Dendritic cell treated with granulocyte-macrophage colony-stimulating factor and Interleukin-4, amounts not matched to agents 40 ng/mL and 50 ng/mL, for 4 days (primary cell): ENCODE measurements around the gene HK3.

ENCODE experiments used
- H3K27ac Mint-ChIP-seq: one replicate; pipeline ENCODE4 v1.8.0; 2022; ENCODE audit warnings: mild to moderate bottlenecking, mixed read lengths
- H3K27me3 Mint-ChIP-seq: one replicate; pipeline ENCODE4 v1.8.0; 2022; ENCODE audit warnings: mild to moderate bottlenecking, mixed read lengths
- H3K36me3 Mint-ChIP-seq: one replicate; pipeline ENCODE4 v1.8.0; 2022; ENCODE audit warnings: low read depth, mixed read lengths
- H3K4me1 Mint-ChIP-seq: one replicate; pipeline ENCODE4 v1.8.0; 2022; ENCODE audit warnings: low read depth, mixed read lengths
- H3K4me3 Mint-ChIP-seq: one replicate; pipeline ENCODE4 v1.8.0; 2022; ENCODE audit warnings: mild to moderate bottlenecking, moderate library complexity, mixed read lengths
- H3K9me3 Mint-ChIP-seq: one replicate; pipeline ENCODE4 v1.8.0; 2022; ENCODE audit warnings: mixed read lengths
- intact Hi-C: fragments of 100-400 bp; cut with micrococcal nuclease; formaldehyde crosslinking; loops from one replicate; pipeline ENCODE4 v1.15.0; 2022

HK3 gene

DNA sequence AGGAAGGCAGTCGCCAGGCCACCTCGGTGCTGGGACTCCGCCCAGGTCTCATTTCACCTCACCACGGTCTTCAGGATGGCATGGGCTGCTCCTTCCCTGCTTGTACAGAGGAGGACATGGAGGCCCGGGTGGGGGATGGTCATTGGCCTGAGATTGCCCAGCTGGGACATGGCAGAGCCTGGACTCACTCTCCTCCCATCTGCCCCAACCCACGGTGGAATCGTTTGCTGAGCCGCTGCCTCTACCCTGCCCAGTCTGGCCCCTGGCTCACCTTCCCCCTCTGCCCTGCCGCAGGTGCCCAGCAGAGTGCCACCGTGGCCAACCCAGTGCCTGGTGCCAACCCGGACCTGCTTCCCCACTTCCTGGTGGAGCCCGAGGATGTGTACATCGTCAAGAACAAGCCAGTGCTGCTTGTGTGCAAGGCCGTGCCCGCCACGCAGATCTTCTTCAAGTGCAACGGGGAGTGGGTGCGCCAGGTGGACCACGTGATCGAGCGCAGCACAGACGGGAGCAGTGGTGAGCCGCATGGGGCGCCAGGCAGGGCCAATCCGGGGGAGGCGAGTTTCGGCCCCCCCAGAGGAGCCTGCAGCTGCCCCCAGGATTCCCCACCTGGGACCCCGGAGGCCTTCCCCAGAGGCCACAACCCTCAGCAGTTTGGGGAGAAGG is 36.7 kb downstream of the HK3 start:
- Mint-ChIP-seq H3K27ac (no peak overlapping the region), H3K36me3 (no peaks in the 10 kb centered on the region), H3K27me3 (peaks cover 79% of the 10 kb centered on the region), H3K4me1 (no peaks in the 10 kb centered on the region), H3K9me3 (peaks cover 8% of the 10 kb centered on the region), H3K4me3 (no peak overlapping the region)
- intact Hi-C loops, result no loop called here

- no peak overlapping the region for H3K27ac Mint-ChIP-seq
- intact Hi-C loops, result no loop called here
- H3K4me1 Mint-ChIP-seq, result no peaks in the 10 kb centered on the region
- H3K4me3 Mint-ChIP-seq, result no peak overlapping the region
- peaks cover 8% of the 10 kb centered on the region for H3K9me3 Mint-ChIP-seq
- H3K36me3 Mint-ChIP-seq, result no peaks in the 10 kb centered on the region
- peaks cover 74% of the 10 kb centered on the region for H3K27me3 Mint-ChIP-seq
Measured at GRCh38 chr5:176861276-176861675, 37.9 kb downstream of the HK3 start.

DNA sequence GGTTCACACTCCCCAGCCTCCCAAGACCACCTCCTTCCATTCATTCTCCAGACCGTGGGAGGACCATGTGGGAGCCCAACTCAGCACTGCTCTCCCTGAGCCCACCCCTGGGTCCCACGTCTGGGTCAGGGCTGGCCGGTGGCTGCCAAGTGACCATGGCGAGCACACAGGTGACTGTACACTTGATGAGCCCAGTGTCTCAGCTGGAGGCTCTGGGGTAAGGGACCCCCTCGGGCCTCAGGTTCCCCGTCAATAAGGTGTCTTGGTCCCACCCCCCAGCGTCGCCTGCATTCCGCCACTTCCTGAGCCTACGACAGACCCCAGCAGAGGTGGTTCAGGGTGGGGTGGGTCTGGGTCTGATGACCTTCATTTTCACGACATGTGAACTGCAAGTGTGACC is 38.8 kb downstream of the HK3 start:
- peaks cover 8% of the 10 kb centered on the region for H3K9me3 Mint-ChIP-seq
- intact Hi-C loops, result no loop called here
- H3K27me3 Mint-ChIP-seq, result peaks cover 65% of the 10 kb centered on the region
- no peak overlapping the region for H3K4me3 Mint-ChIP-seq
- no peaks in the 10 kb centered on the region for H3K4me1 Mint-ChIP-seq
- H3K36me3 Mint-ChIP-seq, result no peaks in the 10 kb centered on the region
- no peak overlapping the region for H3K27ac Mint-ChIP-seq

- Mint-ChIP-seq H3K4me1 (no peaks in the 10 kb centered on the region), H3K9me3 (peaks cover 8% of the 10 kb centered on the region), H3K4me3 (no peak overlapping the region), H3K27me3 (peaks cover 64% of the 10 kb centered on the region), H3K36me3 (no peaks in the 10 kb centered on the region), H3K27ac (no peak overlapping the region)
- intact Hi-C loops, result no loop called here
Measured at GRCh38 chr5:176859916-176860315, 39.2 kb downstream of the HK3 start.

- peaks cover 49% of the 10 kb centered on the region for H3K27me3 Mint-ChIP-seq
Measured at GRCh38 chr5:176857894-176858273, 41.3 kb downstream of the HK3 start.

DNA sequence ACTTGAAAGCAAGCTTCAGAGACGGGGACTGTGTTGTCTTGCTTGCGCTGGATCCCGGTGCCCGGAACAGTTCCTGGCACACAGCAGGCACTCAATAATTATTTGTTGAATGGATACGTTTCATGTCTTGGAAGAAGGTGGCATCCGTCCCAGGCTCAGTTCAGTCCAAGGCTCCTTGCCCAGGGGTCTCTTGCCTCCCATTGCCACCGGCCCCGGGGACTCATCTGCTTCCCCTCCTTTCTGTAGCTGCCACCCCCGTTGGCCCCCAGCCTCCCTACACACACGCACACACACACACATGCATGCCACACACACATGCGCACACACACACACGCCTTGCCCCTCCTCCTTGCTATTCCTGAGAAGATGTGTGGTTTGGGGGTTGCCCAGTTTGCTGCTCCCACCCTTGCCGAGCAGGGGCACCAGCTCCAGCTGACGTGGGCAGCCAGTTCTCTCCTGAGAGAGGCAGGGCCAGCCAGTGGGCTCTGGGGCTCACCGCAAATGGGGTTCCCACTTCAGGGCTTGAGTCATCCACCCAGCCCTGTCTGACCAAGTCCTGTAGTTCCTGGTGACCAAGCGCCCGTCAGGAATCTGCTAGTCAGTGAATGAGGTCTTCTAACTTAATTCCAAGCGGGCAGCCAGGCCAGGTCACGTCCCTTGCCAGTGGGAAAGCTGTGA is 41.8 kb downstream of the HK3 start:
- Mint-ChIP-seq H3K36me3 (no peaks in the 10 kb centered on the region), H3K4me1 (no peaks in the 10 kb centered on the region), H3K4me3 (no peak overlapping the region), H3K27ac (no peak overlapping the region), H3K27me3 (peaks cover 46% of the 10 kb centered on the region), H3K9me3 (peaks cover 8% of the 10 kb centered on the region)
- intact Hi-C loops, result no loop called here

More at GRCh38 chr5:176857894-176858273, 41.3 kb downstream of the HK3 start:
- Mint-ChIP-seq H3K36me3 (no peaks in the 10 kb centered on the region), H3K4me1 (no peaks in the 10 kb centered on the region), H3K27ac (no peak overlapping the region), H3K9me3 (peaks cover 8% of the 10 kb centered on the region), H3K4me3 (no peak overlapping the region)
- intact Hi-C loops, result no loop called here

- no peaks in the 10 kb centered on the region for H3K36me3 Mint-ChIP-seq
- H3K27ac Mint-ChIP-seq, result no peak overlapping the region
- no peak overlapping the region for H3K4me3 Mint-ChIP-seq
- H3K27me3 Mint-ChIP-seq, result peaks cover 46% of the 10 kb centered on the region
- intact Hi-C loops, result no loop called here
- peaks cover 8% of the 10 kb centered on the region for H3K9me3 Mint-ChIP-seq
- H3K4me1 Mint-ChIP-seq, result no peaks in the 10 kb centered on the region
Measured at GRCh38 chr5:176856746-176857145, 42.4 kb downstream of the HK3 start.

GRCh38 chr5:176855598-176855997 is 43.5 kb downstream of the HK3 start:
- H3K36me3 Mint-ChIP-seq, result no peaks in the 10 kb centered on the region
- intact Hi-C loops, result no loop called here
- peaks cover 37% of the 10 kb centered on the region for H3K27me3 Mint-ChIP-seq
- H3K27ac Mint-ChIP-seq, result no peak overlapping the region
- H3K4me1 Mint-ChIP-seq, result no peaks in the 10 kb centered on the region
- no peak overlapping the region for H3K4me3 Mint-ChIP-seq
- peaks cover 8% of the 10 kb centered on the region for H3K9me3 Mint-ChIP-seq

- Mint-ChIP-seq H3K27ac (no peak overlapping the region), H3K36me3 (no peaks in the 10 kb centered on the region), H3K27me3 (peaks cover 41% of the 10 kb centered on the region), H3K4me3 (no peak overlapping the region), H3K4me1 (no peaks in the 10 kb centered on the region), H3K9me3 (peaks cover 8% of the 10 kb centered on the region)
- intact Hi-C loops, result no loop called here
Measured at GRCh38 chr5:176854164-176854563, 45.0 kb downstream of the HK3 start.

DNA sequence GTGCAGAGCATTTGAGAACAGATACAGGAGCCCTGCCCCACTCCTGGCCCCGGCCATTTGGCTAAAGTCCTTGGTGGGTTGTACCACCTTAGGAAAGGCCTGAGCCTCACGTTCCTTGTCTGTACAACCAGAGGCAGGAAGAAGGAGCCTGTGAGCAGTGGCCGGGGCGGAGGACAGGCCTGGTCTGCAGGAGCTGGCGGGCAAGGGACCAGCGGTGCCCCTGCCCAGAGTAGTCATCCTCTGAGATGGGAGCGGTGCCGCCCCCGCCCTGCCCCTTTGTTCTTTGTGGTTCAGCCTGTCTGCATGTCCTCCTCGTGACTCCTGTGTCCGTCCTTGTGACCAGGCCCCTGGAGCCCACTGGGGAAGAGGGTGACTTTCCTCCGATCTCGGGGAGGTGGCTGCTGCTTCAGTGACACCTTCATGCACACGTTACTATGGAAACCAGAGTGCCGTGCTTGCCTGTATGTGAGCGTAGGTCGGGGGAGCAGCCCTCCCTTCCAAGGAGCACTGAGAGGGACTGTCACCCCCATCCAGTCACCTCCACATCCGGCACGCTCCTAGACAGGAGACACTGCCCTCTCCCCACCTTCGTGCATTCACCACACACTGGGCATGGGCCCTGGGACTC is 45.9 kb downstream of the HK3 start:
- Mint-ChIP-seq H3K4me3 (no peak overlapping the region), H3K4me1 (no peaks in the 10 kb centered on the region), H3K9me3 (peaks cover 2% of the 10 kb centered on the region), H3K27ac (no peak overlapping the region), H3K27me3 (peaks cover 37% of the 10 kb centered on the region), H3K36me3 (no peaks in the 10 kb centered on the region)
- intact Hi-C loops, result no loop called here

GRCh38 chr5:176851871-176852658 is 47.1 kb downstream of the HK3 start:
- Mint-ChIP-seq H3K4me3 (no peak overlapping the region), H3K9me3 (no peaks in the 10 kb centered on the region), H3K36me3 (no peaks in the 10 kb centered on the region), H3K27me3 (peaks cover 37% of the 10 kb centered on the region), H3K27ac (no peak overlapping the region), H3K4me1 (no peaks in the 10 kb centered on the region)
- intact Hi-C loops, result no loop called here

- intact Hi-C loops, result no loop called here
Measured at GRCh38 chr5:176851380-176851779, 47.8 kb downstream of the HK3 start.

GRCh38 chr5:176850371-176851245 is 48.5 kb downstream of the HK3 start:
- intact Hi-C loops, result no loop called here
- H3K4me1 Mint-ChIP-seq, result no peaks in the 10 kb centered on the region
- peaks cover 47% of the 10 kb centered on the region for H3K27me3 Mint-ChIP-seq

More at GRCh38 chr5:176851380-176851779, 47.8 kb downstream of the HK3 start:
- no peak overlapping the region for H3K4me3 Mint-ChIP-seq
- H3K36me3 Mint-ChIP-seq, result no peaks in the 10 kb centered on the region
- H3K4me1 Mint-ChIP-seq, result no peaks in the 10 kb centered on the region
- peaks cover 40% of the 10 kb centered on the region for H3K27me3 Mint-ChIP-seq
- H3K9me3 Mint-ChIP-seq, result no peaks in the 10 kb centered on the region
- no peak overlapping the region for H3K27ac Mint-ChIP-seq

More at GRCh38 chr5:176850371-176851245, 48.5 kb downstream of the HK3 start:
- no peaks in the 10 kb centered on the region for H3K36me3 Mint-ChIP-seq
- H3K4me3 Mint-ChIP-seq, result no peak overlapping the region
- H3K27ac Mint-ChIP-seq, result no peak overlapping the region
- H3K9me3 Mint-ChIP-seq, result no peaks in the 10 kb centered on the region
